H1 (cell line): ENCODE results near the gene OR2F1.

Experiments
- CBX8 ChIP-seq: fragments of 300-800, 300-1000 bp; sonication (generic); IDR thresholded peaks from 2 replicates; pipeline ENCODE4 v1.7.1; 2016; ENCODE audit warnings: low read depth, low read length, borderline replicate concordance
- CTCF ChIP-seq, 3 experiments: IDR thresholded peaks; 1 replicate in 2 of 3; 2 replicates in 1 of 3; pipeline versions ENCODE4 v1.5.1 to v1.6.1; 2011; ENCODE audit warnings: low read length in 3 of 3, mild to moderate bottlenecking in 3 of 3, inconsistent platforms in 2 of 3, low read depth in 1 of 3, moderate library complexity in 1 of 3; ENCODE audit not compliant: insufficient read depth in 1 of 3; ENCODE audit errors: control extremely low read depth in 1 of 3
- EZH2 ChIP-seq: fragments of 200-600 bp; sonication (generic); IDR thresholded peaks from 2 replicates; pipeline ENCODE4 v1.7.1; 2012; ENCODE audit warnings: low read depth, mild to moderate bottlenecking, moderate library complexity, low read length, inconsistent platforms; ENCODE audit not compliant: severe bottlenecking
- POLR2A ChIP-seq, 2 experiments: IDR thresholded peaks; 1 replicate in 1 of 2; 2 replicates in 1 of 2; pipeline ENCODE4 v1.6.1; 2011; ENCODE audit warnings: low read depth in 2 of 2, low read length in 2 of 2, mild to moderate bottlenecking in 2 of 2; ENCODE audit errors: control extremely low read depth in 1 of 2
- POLR2AphosphoS5 ChIP-seq: IDR thresholded peaks from 2 replicates; pipeline ENCODE4 v1.6.1; 2011; ENCODE audit warnings: low read depth, low read length
- TAF1 ChIP-seq: IDR thresholded peaks from 2 replicates; pipeline ENCODE4 v1.6.1; 2011; ENCODE audit warnings: mild to moderate bottlenecking, low read depth, low read length
- TEAD4 ChIP-seq: IDR thresholded peaks from 2 replicates; pipeline ENCODE4 v1.6.1; 2012; ENCODE audit warnings: low read depth, low read length, inconsistent platforms, mixed read lengths

GRCh38 chr7:143948733-143949132, 5.9 kb upstream of the OR2F1 start:
- TF ChIP-seq EZH2 (no peak), POLR2AphosphoS5 (no peak), TEAD4 (no peak), CTCF (IDR thresholded peaks at IDR 0.05; ENCODE audit: control extremely low read depth in 1 of 3, insufficient read depth in 1 of 3, low read depth in 1 of 3, low read length in 3 of 3) (no peak), POLR2A (IDR thresholded peaks at IDR 0.05; ENCODE audit: control extremely low read depth in 1 of 2, low read depth in 2 of 2, low read length in 2 of 2) (no peak), TAF1 (no peak), CBX8 (no peak)
